NCI-H2107 (cell line): ENCODE measurements around the gene GAS1.

Source experiments
- DNase-seq: peaks from one replicate; lab custom pipeline; 2025; lab: John Stamatoyannopoulos, UW

GAS1 gene, protein sequence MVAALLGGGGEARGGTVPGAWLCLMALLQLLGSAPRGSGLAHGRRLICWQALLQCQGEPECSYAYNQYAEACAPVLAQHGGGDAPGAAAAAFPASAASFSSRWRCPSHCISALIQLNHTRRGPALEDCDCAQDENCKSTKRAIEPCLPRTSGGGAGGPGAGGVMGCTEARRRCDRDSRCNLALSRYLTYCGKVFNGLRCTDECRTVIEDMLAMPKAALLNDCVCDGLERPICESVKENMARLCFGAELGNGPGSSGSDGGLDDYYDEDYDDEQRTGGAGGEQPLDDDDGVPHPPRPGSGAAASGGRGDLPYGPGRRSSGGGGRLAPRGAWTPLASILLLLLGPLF

DNA sequence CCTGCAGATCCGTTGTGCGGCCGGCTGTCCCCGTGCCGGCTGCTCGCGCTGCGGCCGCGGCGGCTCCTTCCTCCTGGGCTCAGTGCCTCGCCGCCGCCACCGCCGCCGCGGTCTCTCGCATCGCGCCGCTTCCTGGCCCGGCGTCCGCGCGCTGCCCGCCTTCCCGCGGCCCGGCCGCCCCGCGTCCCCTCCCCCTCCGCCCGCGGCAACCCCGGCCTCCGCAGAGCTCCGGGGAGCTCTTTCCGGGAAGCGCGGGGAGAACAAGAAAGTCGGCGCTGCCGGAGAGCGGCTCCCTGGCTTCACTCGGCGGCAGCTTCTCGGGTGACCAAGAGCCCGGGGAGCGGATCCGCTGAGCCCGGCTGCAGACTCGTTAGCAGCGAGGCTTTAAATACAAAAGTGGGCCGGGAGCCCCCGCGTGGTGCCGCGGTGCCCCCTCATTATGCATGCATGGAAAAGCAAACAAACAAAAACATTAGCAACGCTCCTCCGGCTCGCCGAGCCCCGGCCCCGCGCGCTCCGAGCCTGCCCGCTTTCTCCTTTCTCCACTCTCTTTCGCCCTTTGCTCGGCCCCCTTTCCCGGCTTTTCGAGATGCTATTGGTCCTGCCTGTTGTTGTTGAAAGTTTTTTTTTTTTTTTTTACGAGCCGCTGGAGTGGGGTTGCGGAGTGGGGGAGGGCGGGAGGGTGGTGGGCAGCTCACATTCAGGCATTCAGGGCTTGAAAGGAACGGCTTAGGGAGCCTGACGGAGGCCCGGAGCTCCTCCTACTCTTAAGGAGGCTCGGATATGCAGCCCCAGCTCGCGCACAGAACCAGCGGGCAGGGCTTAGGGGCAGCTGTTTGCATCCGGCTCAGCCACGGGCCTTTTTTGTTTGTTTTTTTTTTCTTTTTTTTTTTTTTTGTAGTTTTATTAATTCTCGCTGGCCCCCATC is at the start of gene GAS1:
Gene GAS1, minus strand, starts transcription at position 361 of the 928 bp plus-strand sequence. CDS start 727 bp downstream, outside the sequence.
- DNase-seq = no peak

DNA sequence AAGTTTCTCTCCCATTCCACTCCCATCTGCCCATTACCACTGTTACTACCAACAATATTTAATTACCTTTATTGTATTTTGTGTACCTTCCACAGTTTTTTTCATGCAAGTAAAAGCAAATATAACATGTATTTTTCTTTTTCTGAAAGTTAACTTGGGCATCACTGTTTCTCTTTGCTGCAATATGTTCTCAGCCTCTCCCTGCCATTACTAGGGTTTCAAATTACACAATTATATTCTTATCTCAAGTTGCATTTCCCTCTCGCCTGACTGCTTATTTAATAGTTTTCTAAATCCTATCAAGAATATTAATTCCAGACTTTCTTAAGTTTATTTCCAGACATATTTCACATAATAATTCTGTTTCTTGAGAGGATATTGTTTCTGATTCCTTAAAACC is 46.9 kb upstream of the GAS1 start:
- no peak for DNase-seq

DNA sequence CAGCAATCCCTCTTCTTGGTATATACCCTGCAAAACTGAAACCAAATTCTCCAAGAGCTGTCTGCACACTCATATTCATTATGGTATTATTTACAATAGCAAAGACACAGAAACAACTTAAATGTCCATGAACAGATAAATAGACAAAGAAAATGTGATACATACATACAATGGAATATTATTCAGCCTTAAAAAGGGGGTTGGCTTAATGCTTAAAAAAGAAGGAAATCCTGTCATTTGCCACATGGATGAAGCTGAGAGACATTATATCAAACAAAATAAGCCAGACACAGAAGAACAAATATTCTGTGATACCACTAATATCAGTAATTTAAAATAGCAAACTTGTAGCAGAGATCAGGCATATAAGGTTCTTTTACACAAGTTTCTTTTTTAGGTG is 46.5 kb upstream of the GAS1 start:
- no peak for DNase-seq

DNA sequence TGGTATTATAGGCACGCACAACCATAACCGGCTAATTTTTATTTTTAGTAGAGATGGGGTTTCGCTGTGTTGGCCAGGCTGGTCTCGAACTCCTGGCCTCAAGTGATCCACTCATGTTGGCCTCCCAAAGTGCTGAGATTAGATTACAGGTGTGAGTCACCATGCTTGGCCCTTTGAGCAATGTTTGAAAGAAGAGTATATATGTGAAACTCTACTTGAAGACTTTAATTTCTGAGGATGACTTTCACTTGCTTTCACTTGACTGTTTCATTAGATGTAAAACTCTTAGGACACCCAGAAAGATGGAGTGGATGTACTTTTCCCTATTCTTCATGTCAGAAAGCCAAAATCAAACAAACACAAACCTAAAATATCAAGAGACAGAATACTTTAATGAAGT is 43.8 kb upstream of the GAS1 start:
- no peak for DNase-seq

DNA sequence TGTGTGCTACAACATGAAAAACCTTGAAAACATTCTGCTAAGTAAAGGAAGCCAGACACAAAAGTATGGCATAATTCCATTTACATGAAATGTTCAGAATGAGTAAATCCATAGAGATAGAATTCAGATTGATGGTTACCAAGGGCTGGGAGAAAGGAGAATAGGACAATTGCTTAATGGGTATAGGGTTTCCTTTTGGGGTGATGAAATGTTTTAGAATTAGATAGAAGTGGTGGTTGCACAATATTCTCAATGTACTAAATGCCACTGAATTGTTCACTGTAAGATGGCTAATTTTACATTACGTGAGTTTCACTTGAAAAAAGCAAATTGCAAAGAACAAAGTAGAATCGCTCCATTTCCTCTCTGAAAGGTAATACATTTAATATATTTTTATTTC is 43.0 kb upstream of the GAS1 start:
- no peak for DNase-seq

DNA sequence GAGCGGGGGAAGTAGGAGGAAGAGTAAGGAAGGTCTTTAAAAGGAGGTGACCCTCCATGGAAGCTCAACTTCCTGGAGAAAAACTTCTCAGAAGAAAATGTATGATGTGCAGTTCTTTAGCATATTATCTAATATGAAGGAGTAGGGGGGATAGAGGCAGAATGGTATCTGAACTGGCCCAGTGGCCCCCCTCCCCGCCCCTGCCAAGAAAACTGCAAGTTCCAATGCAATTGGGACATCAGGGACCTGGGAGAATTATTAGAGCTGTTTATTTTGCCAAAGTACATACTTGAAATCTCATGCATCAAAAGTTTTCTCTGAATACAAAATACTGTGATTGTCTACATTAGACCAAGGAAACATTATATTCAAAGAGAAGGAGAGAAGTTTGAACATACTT is 40.6 kb upstream of the GAS1 start:
- no peak for DNase-seq

DNA sequence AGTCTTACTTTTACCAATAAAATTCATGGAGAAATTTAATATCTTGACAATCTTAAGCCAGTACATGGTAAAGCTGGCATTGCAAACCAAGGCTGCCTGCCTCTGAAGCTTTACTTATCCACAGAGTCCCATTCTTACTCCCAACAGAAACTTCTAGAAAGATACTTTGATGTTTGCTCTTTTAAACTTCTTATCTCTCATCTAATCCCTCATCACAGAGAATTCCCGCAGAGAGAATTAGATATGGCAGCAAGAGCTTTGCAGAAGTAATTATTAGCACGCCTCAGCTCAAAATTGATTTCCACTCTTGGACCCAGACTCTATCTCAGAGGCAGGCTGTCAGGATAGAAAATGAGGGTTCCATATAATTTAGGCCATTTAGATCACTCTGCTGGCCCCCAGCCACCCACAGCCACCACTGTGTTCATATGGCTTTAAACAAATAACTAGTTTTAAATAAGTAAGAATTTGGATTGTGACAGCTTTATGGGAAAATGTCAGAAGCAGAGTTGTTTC is 37.9 kb upstream of the GAS1 start:
- DNase-seq = no peak

DNA sequence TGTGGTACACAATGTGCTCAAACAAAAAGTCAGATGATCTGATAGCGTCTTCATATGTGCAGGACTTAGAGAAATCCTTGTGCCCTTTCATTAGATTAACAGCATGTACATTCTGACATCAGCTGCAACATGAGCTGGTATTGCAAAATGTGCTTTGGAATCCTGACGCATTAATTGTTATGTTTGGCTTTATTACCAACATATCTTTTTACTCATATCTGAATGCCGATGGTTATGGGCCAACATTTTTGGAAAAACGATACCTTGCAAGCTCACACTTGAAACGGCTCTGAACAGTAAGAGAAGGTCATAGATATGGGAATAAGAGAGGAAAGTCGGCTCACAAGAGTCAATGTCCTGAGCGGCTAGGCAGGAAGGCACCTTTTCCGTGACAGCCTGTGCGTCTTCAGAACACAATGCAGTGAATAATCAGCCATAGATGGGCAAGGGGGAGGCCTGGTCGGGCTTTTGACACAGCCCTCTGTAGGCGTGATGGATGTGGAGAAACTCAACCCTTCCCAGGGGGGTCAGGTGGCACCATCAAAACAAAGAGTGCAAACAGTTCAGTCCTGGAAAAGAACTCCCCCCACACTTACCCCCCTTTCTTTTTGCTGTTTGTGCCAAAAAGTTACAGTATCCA is 36.4 kb upstream of the GAS1 start:
- DNase-seq = no peak

DNA sequence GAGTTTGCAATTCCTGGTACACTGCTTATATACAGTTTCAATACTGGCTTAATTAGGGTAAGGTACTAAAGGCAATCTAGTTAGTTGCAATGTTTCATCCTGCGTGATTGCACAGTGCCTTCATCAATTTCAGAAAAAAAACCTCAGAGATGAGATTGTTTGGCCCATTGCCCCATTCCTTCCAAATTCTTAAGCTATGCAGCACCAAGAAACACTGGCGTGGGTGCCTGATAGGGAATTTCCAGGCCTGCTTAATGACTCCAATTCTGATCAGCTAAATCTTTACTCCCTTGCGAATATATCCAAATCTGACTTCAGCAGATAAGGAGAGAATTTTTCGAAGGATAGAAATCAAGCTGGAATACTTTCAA is 35.9 kb upstream of the GAS1 start:
- no peak for DNase-seq

DNA sequence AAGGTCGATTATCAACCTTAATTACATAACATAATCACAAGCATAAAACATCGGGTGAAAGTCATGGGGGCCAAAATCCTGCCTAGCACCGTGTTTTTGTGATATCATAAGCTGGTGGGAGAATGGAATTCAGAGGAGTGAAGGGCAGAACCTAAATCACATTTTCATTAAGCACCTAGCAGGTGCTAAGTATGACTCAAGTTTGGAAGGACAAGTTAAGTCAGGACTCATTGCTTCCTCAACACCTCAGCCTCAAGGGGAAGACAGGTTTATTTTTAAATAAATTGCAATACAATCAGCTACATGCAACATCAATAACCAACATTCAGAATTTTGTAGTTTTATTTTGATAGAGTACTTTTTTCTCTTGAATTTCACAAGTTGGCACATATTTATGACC is 33.5 kb upstream of the GAS1 start:
- no peak for DNase-seq

DNA sequence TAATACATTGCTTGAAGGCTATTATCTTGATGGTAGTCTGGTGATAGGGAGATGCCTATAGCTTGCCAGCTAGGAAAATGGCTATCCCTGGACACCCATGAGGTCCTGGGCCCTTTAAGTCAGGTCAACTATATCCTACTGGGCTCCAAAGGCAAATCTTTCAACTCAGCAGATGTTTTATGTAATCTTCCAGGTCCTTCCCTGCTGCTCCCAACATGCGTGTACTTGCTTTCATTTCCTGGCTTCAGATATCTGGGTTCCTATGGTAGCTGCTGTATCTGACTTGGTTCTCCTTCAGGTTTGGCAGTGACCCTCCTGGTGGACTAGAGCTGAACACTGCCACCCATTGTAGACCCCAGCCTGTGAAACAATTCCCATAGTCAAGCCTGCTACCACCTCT is 32.4 kb upstream of the GAS1 start:
- no peak for DNase-seq

DNA sequence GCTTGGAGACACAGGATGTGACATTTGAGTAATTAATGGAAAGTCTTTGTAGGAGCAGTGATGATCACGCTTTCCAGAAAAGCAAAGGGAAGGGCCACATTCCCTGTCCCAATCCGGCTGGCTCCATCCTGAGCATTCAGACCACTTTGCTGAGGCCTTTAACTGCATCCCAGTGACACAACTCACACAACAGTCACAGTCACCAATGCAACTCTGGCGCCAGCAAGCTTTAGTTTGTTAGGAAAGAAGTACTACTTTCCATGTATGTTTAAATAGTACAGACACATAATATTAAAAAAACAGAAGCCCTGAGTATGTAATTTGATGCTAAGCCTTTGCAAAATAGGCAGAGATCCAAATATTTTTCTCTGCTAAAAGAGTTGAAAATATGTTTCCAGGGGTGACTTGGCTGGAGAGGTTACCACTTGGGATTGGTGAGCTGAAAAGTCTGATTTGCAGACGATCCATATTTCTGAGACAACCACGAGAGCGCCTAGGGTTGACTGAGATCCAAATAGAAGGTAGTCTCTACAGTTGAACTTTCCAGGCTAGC is 31.7 kb upstream of the GAS1 start:
- DNase-seq = no peak

DNA sequence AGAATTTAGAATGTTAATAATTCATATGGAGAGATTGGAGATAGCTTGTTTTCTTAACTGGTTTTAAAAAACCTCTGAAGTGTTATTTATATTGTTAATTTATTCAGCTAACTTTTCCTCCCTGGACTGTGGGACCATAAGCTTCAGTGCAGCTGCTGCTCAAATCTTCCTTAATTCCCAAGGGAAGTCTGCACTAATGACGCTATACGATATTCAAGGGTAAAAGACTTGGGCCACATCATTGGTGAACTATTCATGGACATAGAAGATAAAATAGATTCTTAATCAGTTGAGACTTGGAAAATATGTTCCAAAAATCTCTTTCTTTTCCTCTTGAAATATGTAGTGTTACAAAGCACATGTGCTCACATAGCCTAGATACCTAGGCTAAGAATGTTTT is 31.1 kb upstream of the GAS1 start:
- no peak for DNase-seq

DNA sequence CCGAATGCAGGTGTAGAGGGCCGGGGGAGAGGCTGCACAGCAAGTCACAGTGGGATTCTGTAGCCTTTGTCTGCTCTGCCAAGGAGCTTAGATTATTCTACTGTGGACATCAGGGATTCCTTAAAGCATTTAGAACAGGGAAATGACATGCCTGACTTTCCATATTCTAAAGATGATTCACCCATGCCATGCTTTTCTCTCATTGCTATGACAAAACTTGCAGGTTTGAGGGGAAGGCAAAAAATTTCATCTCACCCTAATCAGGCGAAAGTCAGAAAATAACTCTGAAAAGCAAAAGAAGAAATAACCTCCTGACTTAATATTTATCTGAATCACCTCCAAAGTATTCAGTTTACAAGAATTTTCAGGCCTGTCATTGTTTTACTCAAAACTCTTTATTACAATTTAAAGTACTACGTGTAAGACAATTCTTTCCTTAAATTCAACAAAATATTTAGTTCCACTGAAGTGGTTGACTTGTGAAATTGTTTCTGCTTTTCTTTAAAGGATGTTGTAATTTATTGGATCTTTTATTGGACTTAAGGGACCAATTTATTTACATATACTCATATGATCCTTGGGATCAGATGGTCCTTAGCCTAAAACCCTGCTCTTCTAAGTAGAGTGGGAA is 30.0 kb upstream of the GAS1 start:
- DNase-seq = no peak

DNA sequence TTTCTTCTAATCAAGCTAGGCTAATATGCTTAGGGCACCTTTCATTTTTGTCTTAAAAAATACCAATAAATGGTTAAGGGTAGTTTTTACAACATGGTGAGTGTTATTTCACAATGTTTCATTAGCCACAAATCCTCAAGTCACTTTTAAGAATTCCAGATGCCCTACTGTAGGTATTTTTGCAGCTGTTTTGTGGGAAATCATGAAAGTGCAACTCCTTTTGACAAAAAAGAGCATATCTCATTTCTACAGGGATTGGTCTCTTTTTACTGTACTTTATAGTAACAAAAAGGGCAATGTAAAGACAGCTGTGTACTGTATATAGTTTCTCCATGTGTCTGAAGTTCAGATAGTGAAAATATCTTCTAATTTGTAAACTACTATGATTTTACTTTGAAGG is 28.3 kb upstream of the GAS1 start:
- DNase-seq = no peak

DNA sequence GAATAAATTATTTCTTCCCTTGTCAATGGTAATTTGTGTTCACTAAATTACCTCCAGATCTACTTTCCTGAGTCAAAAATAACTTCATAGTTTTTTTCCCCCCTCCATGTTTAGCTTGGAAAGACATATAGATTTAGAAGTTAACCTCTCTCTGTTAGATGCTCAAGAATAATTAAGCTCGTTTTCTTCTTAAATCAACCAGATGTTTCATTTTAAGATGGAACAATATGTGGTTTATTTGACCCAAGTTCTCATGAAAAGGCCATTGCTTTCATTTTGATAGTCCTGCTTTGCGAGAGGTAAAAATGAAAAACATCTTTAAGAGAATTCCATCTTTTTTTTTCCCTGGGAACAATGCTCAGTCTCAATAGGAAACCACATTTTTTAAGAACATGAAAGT is 27.7 kb upstream of the GAS1 start:
- no peak for DNase-seq

DNA sequence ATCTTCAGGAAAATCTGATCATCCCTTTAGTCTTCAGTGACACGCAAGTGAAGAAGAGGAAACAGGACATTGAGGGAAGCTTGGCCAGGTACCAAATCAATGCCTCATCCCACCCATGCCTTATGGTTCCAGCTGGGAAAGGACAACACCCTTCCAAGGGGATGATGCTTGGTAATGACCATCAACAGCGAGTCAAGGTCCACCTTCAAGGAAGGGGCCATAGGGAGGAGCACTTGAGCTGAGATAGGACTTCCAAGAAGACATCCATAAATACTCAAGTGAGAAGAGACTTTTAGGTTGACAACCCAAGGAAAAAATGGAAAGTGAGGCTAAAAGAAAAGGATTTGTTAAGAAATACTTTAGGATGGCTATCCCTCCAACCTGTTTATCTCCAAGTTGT is 27.1 kb upstream of the GAS1 start:
- no peak for DNase-seq

DNA sequence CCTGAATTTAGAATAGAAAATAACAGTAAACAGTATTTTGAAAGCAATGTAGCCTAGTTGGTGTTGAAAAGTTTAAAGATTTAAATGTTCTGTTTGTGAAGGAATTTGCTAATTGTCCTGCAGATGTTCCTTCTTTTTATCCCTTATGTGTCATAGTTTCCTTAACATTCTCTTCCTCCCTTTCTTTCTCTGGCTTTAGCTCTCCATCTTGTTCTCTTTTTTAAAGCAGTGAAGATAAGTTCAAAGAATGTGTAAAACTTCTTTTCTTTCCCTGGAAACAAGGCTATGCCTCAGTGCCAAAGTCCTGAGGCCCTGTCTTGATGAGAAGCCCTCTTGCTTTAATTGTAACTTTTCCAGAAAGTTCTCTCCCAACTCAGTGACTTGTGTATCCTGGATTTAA is 24.4 kb upstream of the GAS1 start:
- DNase-seq = no peak

DNA sequence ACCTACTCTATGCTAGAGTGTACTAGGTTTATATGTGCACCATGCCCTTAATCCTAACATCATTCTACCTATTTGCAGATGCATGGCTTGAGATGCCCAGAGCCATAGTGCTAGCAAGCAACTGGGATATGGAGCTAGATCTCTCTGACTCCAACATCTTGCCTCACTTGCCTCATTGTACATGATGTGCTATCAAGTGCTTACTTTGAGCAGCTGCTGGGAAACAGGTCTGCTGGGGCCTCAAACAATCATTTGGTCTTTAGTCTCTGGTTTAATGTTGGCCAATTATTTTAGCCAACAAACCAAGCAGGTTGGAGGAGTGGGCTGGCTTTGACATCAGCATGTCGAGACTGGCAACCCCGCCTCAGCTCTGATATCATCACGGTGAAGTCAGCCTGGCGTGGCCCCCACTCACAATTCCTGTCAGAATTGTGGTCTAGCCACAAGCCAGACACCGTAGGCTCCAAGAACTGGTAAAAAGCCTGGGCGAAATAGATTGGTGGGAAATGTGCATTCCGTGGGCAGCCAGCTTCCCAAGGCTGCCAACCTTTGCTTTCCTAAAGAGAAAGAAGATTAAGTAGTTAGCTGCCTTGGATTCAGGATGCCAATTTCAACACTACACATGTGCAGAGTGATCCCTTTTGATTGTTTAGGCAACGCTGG is 21.1 kb upstream of the GAS1 start:
- no peak for DNase-seq

DNA sequence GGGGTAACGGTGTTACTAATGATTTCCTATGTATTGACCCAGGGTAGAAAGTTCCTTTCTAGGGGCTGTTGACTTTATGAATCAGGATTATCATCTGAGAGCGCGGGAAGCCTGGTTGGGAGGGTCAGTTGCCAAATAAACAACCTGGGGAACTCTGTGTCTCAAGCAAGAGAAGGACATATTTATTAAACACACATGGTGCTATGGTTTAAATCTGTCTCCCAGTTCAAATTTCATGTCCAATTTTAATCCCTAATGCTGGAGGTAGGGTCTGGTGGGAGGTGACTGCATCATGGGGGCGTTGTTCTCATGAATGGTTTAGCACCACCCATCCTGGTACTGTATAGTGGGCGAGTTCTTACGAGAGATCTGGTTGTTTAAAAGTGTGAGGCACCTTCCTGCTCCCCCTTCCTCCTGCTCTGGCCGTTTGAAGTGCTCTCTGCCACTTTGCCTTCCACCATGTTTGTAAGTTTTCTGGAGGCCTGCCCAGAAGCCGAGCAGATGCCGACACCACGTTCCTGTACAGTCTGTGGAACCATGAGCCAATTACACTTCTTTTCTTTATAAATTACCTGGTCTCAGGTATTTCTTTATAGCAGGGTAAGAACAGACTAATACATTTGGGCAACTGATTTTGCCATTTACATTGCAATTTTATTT is 19.7 kb upstream of the GAS1 start:
- DNase-seq = no peak
